22Rv1 (cell line): ENCODE results near the gene CELF2.

Experiments used
- H3K27ac ChIP-seq: fragments of 450-650 bp; 2 replicates; pipeline ENCODE4 v1.5.1; 2017
- CTCF ChIP-seq: fragments of 450-650 bp; IDR thresholded peaks from 2 replicates; pipeline ENCODE4 v1.5.1; 2017; ENCODE audit warnings: mild to moderate bottlenecking
- ZFX ChIP-seq: fragments of 450-650 bp; IDR thresholded peaks from 2 replicates; pipeline ENCODE4 v1.6.1; 2017; ENCODE audit warnings: antibody characterized with exemption, borderline replicate concordance

CELF2 gene

GRCh38 chr10:11255156-11255555, 237.5 kb downstream of the CELF2 start:
- H3K27ac ChIP-seq, result no peak overlapping the region
- TF ChIP-seq ZFX, result no peak
- no peak for TF ChIP-seq CTCF

GRCh38 chr10:11255796-11256444, 238.2 kb downstream of the CELF2 start:
- H3K27ac ChIP-seq, result no peak overlapping the region
- TF ChIP-seq ZFX (no peak), CTCF (no peak)

- no peak for TF ChIP-seq ZFX
- TF ChIP-seq CTCF, result no peak
- H3K27ac ChIP-seq, result no peak overlapping the region
These were observed 239.2 kb downstream of the CELF2 start for GRCh38 chr10:11256896-11257295.

GRCh38 chr10:11257440-11258090, 239.9 kb downstream of the CELF2 start:
- TF ChIP-seq CTCF (no peak), ZFX (no peak)
- H3K27ac ChIP-seq, result no peak overlapping the region

GRCh38 chr10:11260170-11260569, 242.5 kb downstream of the CELF2 start:
- TF ChIP-seq ZFX, result no peak
- no peak for TF ChIP-seq CTCF
- H3K27ac ChIP-seq, result no peak overlapping the region

GRCh38 chr10:11261143-11261542, 243.5 kb downstream of the CELF2 start:
- H3K27ac ChIP-seq, result no peak overlapping the region
- TF ChIP-seq ZFX (no peak), CTCF (no peak)
